C1 segment of cervical spinal cord (tissue), 14 donors: ENCODE measurements around the gene SERPINB8.

Source experiments
- DNase-seq, 14 donors: peaks; one replicate each; lab custom pipeline; 2025; lab: John Stamatoyannopoulos, UW

The SERPINB8 gene

GRCh38 chr18:64011513-64011912 is 41.6 kb downstream of the SERPINB8 start:
- no peak for DNase-seq

GRCh38 chr18:64017870-64018269 is 48.0 kb downstream of the SERPINB8 start:
- no peak for DNase-seq

DNA sequence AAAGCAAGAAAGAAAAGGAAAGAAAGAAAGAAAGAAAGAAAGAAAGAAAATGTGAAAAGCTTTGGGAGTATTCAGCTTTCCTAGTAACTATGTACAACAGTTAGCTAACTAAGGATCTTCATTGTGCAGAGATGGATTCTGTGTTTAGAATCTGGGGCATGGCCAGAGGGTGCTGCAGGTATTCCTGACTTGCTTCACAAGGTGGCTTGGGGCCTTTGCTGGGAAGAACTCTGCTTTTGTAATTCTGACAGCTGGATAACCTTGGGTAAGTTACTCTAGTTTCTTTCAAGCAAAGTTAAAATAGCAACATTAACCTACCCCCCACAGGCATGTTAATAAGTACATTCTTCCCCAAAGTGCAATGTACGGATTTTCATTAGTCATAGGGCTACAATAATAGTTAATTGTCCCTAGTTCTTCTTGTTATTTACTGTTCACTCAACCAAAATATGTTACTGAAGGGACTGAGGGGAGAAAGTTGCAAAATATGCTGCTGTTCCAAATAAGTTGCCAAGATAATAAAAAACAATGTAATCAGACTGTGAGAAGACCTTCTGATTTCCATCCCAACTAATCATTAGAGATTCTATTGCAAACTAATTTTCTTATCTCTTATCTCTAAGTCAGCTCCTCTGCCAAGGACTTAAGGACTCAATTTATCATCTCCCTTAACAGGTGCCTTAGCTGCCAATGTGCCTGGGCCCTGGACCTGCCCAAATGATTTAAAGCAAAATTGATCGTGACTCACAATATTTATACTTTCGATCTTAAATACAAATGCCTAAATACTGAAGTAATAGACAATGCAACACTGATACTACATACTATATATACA is 50.3 kb downstream of the SERPINB8 start:
- no peak for DNase-seq

- DNase-seq = no peak
Observed at GRCh38 chr18:64026350-64026749, 56.5 kb downstream of the SERPINB8 start.

- no peak for DNase-seq
Observed at GRCh38 chr18:64027931-64028695, 58.2 kb downstream of the SERPINB8 start.

DNA sequence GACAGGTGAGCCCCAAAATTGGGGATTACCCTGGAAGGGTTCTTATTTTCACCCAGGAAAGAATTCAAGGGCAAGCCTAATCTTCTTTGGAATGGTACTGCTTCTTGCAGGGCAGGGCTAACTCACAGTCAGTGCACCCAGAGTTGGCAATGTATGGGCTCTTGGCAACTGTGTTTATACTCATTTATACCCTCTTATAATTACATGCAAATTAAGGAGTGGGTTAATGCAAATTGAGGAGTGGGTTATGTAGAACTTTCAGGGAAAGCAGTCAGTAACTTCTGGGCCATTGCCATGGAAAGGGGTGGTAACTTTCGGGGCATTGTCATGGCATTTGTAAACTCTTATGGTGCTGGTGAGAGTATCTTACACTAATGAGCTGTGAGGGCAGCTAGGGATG is 59.2 kb downstream of the SERPINB8 start:
- DNase-seq = no peak

DNA sequence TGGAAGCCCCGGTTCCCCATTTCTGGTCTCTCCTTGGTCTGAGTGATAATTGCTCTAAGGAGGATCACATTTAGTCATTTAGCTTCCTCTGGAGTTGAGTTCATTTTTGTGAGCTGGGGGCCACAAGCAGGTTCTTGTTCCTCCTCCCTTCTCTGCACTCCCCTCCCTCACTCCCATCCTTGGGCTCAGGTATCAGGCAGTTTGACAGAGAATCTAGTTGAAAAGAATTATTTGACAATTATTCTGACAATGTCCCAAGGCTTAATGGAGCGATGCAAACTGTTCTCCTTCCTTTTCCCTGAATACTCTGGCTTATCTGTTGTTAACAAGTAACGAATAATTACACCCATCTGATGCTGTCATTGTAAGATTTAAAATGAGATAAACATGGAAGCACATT is 61.5 kb downstream of the SERPINB8 start:
- no peak for DNase-seq

- no peak for DNase-seq
Observed at GRCh38 chr18:64032312-64032711, 62.4 kb downstream of the SERPINB8 start.

DNA sequence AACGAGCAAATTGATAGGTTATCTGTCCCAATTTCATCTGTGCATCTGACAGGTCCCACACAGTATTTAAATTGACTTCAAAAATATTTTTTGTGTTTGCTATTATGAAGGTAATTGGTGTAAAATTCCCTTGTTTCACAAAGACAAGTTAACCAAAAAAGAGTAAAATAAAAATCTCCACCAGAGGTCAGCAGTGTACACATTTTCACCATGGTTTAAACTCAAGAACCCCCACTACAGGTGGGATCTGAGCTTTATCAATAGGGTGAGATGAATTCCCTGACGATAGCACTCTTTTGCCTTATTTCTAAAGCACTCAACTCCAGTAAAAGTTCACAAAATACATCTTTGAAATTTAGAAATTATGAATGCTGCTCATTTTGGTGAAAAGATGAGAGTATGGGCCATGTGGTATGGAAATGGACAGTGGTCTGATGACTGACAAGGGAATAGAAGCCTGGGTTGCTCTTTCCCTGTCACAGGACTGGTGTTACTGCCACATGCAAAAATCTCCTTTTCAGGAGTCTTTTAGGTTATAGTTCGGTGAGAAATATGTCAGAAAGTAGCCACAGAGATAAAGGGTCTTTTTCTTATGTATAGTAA is 68.0 kb downstream of the SERPINB8 start:
- DNase-seq = no peak
